Ramos (cell line): ENCODE data around the gene DESI2.
"Not testable (repeated sequence)": the region's sequence is repeated elsewhere in the genome, so short reads cannot be mapped to it uniquely, and the experiment has no call there.

ENCODE experiments used
- in situ Hi-C: fragments of 300-500 bp; cut with MboI; formaldehyde crosslinking; loops from one replicate; pipeline ENCODE4 v1.14.3; 2022; ENCODE audit warnings: low sequenced_read_pairs; ENCODE audit not compliant: unreplicated experiment

Gene DESI2

GRCh38 chr1:244699741-244700140, 46.8 kb downstream of the DESI2 start:
- in situ Hi-C loops = no loop called here

GRCh38 chr1:244700808-244701207, 47.9 kb downstream of the DESI2 start:
- in situ Hi-C loops = no loop called here

- in situ Hi-C loops = no loop called here
Measured at GRCh38 chr1:244702620-244703019, 49.7 kb downstream of the DESI2 start.

GRCh38 chr1:244704107-244704506, 51.2 kb downstream of the DESI2 start:
- in situ Hi-C loops = no loop called here

- in situ Hi-C loops = no loop called here
Measured at GRCh38 chr1:244705261-244706234, 52.6 kb downstream of the DESI2 start.

GRCh38 chr1:244709076-244709475, 56.1 kb downstream of the DESI2 start:
- in situ Hi-C loops = no loop called here

GRCh38 chr1:244709476-244710368, 56.8 kb downstream of the DESI2 start:
- in situ Hi-C loops = no loop called here

- in situ Hi-C loops = no loop called here
Measured at GRCh38 chr1:244710474-244711062, 57.6 kb downstream of the DESI2 start.

GRCh38 chr1:244712669-244713068, 59.7 kb downstream of the DESI2 start:
- in situ Hi-C loops = no loop called here

- in situ Hi-C loops = no loop called here
Measured at GRCh38 chr1:244713332-244713731, 60.4 kb downstream of the DESI2 start.

- in situ Hi-C loops = no loop called here
Measured at GRCh38 chr1:244727871-244728474, 75.0 kb downstream of the DESI2 start.

GRCh38 chr1:244730153-244730933, 77.4 kb downstream of the DESI2 start:
- in situ Hi-C loops = no loop called here

- in situ Hi-C loops = no loop called here
Measured at GRCh38 chr1:244730934-244731434, 78.1 kb downstream of the DESI2 start.

GRCh38 chr1:244731651-244732050, 78.7 kb downstream of the DESI2 start:
- in situ Hi-C loops = no loop called here

- in situ Hi-C loops = no loop called here
Measured at GRCh38 chr1:244732851-244733450, 80.0 kb downstream of the DESI2 start.

GRCh38 chr1:244735404-244735803, 82.5 kb downstream of the DESI2 start:
- in situ Hi-C loops = no loop called here

- in situ Hi-C loops = no loop called here
Measured at GRCh38 chr1:244735876-244736561, 83.1 kb downstream of the DESI2 start.

GRCh38 chr1:244739140-244739539, 86.2 kb downstream of the DESI2 start:
- in situ Hi-C loops = not testable (repeated sequence)
